GM12865 (cell line): Measurements from ENCODE around the gene ZFYVE28.

ENCODE experiments used
- DNase-seq: peaks from one replicate; pipeline ENCODE4 v3.0.0; 2010; ENCODE audit warnings: low read depth
- H3K4me3 ChIP-seq: 2 replicates; pipeline ENCODE4 v1.5.1; 2011; ENCODE audit warnings: mild to moderate bottlenecking, low read depth, low read length, control low read depth
- TF ChIP-seq, protein P1 (sequence below): IDR thresholded peaks from 2 replicates; pipeline ENCODE4 v1.5.1; 2011; ENCODE audit warnings: low read length, control low read depth, low read depth, inconsistent platforms; ENCODE audit not compliant: insufficient read depth; ENCODE audit errors: missing control alignments

The ZFYVE28 gene

DNA sequence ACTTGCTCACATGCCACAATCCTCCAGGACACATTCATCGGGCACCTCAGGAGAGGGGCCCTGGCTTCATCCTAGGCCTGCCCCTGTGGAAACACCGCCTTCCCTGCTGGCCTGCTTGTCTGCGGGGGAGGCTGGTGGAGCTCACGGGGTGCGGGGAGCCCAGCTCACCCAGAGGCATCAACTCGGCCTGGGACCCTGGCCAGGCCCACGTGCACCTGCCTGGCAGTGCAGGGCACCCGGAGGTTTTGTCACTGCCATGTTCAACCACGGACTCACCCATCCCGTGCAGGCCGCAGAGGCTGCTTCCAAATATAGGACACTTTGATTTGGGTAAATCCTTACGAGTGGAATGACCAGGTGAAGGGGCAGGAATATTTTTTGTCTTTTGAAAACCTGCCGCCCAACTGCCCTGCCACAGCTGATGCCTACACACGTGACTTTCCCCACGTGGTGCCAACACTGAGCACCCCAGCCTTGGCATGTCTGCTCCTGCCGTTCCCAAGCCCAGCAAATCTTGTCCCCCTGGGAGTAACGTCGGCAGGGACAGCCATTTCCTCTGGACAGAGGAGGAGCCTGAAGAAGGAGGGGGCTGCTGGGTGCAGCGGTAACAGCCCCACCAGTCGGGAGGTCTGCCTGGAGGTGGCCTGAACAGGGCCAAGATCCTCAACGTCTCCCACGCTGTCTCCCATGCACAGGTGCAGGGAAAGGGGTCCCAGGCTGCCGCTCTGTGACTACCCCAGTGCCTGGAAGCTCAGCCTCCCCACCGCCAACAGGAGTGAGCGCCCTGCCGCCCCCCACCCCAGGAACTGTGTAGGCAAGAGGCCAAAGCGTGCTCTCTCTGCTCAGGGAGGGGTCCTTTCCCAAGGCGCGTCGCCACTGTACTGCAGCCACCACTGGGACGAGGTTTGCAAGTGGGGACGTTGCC, 165.0 kb downstream of the ZFYVE28 start:
- H3K4me3 ChIP-seq: no peak overlapping the region
- TF ChIP-seq, protein P1, sequence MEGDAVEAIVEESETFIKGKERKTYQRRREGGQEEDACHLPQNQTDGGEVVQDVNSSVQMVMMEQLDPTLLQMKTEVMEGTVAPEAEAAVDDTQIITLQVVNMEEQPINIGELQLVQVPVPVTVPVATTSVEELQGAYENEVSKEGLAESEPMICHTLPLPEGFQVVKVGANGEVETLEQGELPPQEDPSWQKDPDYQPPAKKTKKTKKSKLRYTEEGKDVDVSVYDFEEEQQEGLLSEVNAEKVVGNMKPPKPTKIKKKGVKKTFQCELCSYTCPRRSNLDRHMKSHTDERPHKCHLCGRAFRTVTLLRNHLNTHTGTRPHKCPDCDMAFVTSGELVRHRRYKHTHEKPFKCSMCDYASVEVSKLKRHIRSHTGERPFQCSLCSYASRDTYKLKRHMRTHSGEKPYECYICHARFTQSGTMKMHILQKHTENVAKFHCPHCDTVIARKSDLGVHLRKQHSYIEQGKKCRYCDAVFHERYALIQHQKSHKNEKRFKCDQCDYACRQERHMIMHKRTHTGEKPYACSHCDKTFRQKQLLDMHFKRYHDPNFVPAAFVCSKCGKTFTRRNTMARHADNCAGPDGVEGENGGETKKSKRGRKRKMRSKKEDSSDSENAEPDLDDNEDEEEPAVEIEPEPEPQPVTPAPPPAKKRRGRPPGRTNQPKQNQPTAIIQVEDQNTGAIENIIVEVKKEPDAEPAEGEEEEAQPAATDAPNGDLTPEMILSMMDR: no peak
- no peak for DNase-seq

GRCh38 chr4:2252530-2253091, 165.8 kb downstream of the ZFYVE28 start:
- no peak overlapping the region for H3K4me3 ChIP-seq
- TF ChIP-seq, protein P1: no peak
- no peak for DNase-seq

DNA sequence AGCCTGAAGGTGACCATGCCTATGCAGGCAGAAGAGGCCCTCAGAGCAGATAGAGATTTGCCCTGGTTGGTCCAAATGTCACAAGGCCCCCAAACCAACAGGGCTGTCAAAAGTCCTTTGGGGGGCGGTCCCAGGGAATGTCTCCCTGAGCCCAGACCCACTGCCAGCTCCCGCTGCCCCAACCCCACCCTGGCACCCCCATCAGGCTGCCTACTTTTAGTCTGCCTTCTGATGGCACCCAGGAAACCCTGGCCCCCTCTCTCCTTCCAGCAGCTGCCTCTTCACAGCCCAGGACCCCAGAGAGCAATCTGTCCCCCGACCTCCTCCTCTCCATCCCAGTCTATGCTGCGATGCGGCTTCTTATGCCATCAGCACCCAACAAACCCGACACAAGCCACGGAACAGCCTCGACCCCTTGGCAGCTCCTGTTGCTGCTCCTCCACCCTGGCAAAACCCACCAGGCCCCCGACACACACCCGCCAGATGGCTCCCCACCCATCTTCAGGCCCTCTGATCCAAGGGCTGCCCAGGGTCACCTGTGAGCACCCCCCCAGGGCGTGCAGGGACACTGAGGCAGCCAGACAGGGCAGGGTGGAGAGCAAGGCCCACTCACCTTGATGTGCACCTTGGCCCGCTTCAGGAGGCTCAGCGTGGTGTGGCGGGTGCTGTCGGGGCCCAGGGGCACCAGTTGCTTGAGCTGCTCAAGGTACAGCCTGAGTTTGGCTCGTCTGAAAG, 166.5 kb downstream of the ZFYVE28 start:
- DNase-seq: no peak
- no peak overlapping the region for H3K4me3 ChIP-seq
- TF ChIP-seq, protein P1: no peak

GRCh38 chr4:2251073-2251794, 167.2 kb downstream of the ZFYVE28 start:
- H3K4me3 ChIP-seq: no peak overlapping the region
- no peak for DNase-seq
- TF ChIP-seq, protein P1: no peak

DNA sequence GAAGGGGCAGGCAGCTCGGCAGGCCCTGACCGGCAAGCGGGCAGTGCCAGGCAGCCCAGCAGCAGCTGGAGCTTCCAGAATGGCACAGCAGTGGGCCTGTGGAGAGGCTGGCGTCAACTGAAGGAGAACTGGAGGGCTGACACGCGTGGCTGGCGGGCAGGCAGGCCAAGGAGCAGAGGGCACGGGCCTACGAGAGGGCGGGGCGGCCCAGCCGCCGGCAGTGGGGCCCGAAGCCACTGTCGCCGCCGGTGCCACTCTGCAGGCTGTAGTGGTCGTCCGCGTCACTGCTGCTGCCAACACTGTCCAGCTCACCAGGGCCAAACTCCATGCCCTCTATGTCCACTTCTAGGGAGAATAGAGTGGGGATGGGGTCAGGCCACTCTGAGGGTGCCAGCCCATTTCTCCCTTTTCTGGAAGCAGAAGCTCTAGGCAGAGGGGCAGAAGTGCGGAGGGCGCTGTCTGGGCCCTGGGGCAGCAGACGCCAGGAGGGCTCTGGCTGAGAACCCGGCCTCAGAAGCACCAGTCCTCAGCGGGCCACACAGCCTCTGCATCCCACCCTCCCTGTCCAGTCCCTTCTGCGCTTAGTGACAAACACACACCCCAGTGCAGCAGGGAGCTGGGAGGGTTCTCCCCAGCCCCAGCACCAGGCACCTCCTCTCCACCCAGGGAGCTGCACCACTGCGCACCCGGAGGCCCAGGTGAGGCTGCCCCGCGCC, 167.9 kb downstream of the ZFYVE28 start:
- H3K4me3 ChIP-seq: no peak overlapping the region
- no peak for DNase-seq
- TF ChIP-seq, protein P1: no peak
